Astrocyte (in vitro differentiated cells and primary cell): ENCODE results near the gene RELB.
"Not testable (repeated sequence)": the region's sequence is repeated elsewhere in the genome, so short reads cannot be mapped to it uniquely, and the experiment has no call there.

ENCODE experiments used
- CTCF ChIP-seq: IDR thresholded peaks from 2 replicates; pipeline ENCODE4 v1.5.1; 2011; ENCODE audit warnings: low read depth, mild to moderate bottlenecking, inconsistent platforms, low read length, moderate library complexity; ENCODE audit not compliant: insufficient read depth
- EZH2 ChIP-seq: IDR thresholded peaks from 2 replicates; pipeline ENCODE4 v1.6.1; 2012; ENCODE audit warnings: mild to moderate bottlenecking, low read length, inconsistent platforms; ENCODE audit not compliant: insufficient read depth

GRCh38 chr19:44999131-44999925 lies 1.9 kb upstream of the RELB start:
- not testable (repeated sequence) for TF ChIP-seq CTCF, EZH2
